ENCODE data around the gene FLNB. TPM values are rescaled to one million over a fixed set of nuclear protein-coding genes. Genes with fewer than 3 reads are reported as not detected.
"Not testable (repeated sequence)": the region's sequence is repeated elsewhere in the genome, so short reads cannot be mapped to it uniquely, and the experiment has no call there.

The FLNB gene
- total RNA-seq, 1 experiment from 2014 or later, result 147 TPM

DNA sequence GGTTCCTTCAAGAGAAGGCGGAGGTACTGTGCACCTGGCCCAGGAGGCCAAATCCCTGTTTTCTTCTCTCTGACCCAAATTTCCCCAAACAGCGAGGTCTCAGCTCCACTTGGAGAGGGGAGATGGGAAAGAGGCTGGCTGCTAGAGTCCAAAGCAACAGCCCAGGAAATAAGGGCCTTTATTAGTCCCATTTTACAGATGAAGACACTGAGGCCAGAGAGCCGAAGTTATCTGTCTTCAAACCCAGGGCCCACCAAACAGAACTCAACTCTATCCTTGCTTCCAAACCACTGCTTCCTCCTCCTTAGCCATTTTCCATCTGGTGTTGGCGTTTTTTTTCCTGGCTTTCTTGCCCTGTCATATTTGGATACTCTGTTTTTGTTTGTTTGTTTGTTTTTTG lies 22.0 kb upstream of the FLNB start:
- Mint-ChIP-seq H3K4me1 (ENCODE audit: low read depth, unreplicated experiment) (peaks cover 22% of the 10 kb centered on the region), H3K4me3 (ENCODE audit: low read depth, unreplicated experiment) (no peak overlapping the region), H3K9me3 (ENCODE audit: low read depth, unreplicated experiment) (no peaks in the 10 kb centered on the region), H3K27me3 (ENCODE audit: unreplicated experiment) (no peaks in the 10 kb centered on the region), H3K36me3 (ENCODE audit: insufficient read depth, unreplicated experiment) (no peaks in the 10 kb centered on the region), H3K27ac (ENCODE audit: unreplicated experiment) (no peak overlapping the region)
- intact Hi-C loops (cut with micrococcal nuclease; ENCODE audit: unreplicated experiment), result no loop called here
- CTCF ChIA-PET, result no interaction called here
- no TSS peak for BruUV-seq (replicated peaks)
- no peak for TF ChIP-seq CTCF (IDR thresholded peaks at IDR 0.05; ENCODE audit: unreplicated experiment)
- DNase-seq, result no peak

DNA sequence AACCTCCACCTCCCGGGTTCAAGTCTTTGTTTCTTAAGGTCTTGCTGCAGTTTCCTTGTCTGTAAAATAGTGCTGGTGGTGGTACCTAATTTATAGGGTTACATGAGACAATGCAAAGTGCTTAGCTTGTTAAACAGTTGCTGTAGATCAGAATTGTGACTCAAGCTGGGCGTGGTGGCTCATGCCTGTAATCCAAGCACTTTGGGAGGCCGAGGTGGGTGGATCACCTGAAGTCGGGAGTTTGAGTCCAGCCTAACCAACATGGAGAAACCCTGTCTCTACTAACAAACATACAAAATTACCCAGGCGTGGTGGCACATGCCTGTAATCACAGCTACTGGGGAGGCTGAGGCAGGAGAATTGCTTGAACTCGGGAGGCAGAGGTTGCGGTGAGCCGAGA lies 19.0 kb upstream of the FLNB start:
- DNase-seq; H3K4me1 Mint-ChIP-seq (ENCODE audit: low read depth, unreplicated experiment); H3K27ac Mint-ChIP-seq (ENCODE audit: unreplicated experiment); H3K27me3 Mint-ChIP-seq (ENCODE audit: unreplicated experiment); H3K4me3 Mint-ChIP-seq (ENCODE audit: low read depth, unreplicated experiment); intact Hi-C loops (cut with micrococcal nuclease; ENCODE audit: unreplicated experiment); BruUV-seq (replicated peaks); H3K36me3 Mint-ChIP-seq (ENCODE audit: insufficient read depth, unreplicated experiment); H3K9me3 Mint-ChIP-seq (ENCODE audit: low read depth, unreplicated experiment); CTCF ChIA-PET: not testable (repeated sequence)

DNA sequence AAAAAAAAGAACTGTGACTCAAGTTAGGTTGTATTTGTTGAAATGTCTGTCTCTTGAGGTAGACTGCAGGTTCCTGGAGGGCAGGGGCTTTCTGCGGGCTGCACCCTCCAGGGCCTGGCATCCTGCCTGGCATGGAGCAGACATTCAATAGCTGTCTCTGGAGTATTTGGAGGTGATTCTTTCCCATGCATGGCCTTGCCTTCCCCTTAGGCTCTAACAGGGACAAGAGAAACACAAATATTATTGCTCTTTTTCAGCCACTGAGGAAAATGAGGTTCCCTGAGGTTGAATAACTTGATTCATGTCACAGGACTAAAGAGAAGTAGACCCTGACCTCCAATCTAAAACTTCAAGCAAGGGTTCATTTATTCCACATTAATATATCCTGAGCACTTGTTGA lies 18.6 kb upstream of the FLNB start:
- H3K27ac Mint-ChIP-seq (ENCODE audit: unreplicated experiment), result no peak overlapping the region
- no peak for TF ChIP-seq CTCF (IDR thresholded peaks at IDR 0.05; ENCODE audit: unreplicated experiment)
- H3K36me3 Mint-ChIP-seq (ENCODE audit: insufficient read depth, unreplicated experiment), result no peaks in the 10 kb centered on the region
- H3K27me3 Mint-ChIP-seq (ENCODE audit: unreplicated experiment), result no peaks in the 10 kb centered on the region
- intact Hi-C loops (cut with micrococcal nuclease; ENCODE audit: unreplicated experiment), result no loop called here
- H3K4me3 Mint-ChIP-seq (ENCODE audit: low read depth, unreplicated experiment), result no peak overlapping the region
- no peak for DNase-seq
- BruUV-seq (replicated peaks), result no TSS peak
- no peaks in the 10 kb centered on the region for H3K4me1 Mint-ChIP-seq (ENCODE audit: low read depth, unreplicated experiment)
- H3K9me3 Mint-ChIP-seq (ENCODE audit: low read depth, unreplicated experiment), result no peaks in the 10 kb centered on the region
- CTCF ChIA-PET, result no interaction called here

DNA sequence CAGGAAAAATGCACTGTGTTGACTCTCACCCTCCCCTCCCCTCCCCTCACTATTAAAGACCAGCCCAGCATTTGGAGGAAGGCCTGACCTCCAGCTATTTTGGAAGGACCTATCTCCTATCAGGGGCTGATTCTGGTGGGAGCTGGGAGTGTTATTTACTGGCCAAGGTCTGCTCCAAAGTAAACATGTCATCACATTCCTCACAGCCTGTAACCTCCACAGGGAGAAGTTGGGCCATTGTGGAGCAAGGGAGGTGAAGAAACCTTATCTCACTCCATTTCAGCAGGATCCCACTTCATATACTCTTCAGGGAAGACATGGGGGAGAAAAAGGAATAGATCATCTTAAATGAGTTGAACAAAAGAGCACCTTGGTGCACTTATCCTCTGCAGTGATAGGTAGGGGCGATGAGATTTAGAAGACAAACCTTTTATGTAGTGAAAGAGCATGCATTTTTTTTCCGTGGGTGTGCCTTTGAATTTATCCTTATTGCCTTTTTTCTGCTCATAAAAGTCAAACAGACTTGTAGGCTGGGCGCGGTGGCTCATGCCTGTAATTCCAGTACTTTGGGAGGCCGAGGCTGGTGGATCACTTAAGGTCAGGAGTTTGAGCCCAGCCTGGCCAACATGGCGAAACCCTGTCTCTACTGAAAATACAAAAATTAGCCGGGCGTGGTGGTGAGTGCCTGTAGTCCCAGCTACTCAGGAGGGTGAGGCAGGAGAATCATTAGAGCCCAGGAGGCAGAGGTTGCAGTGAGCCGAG lies 15.6 kb upstream of the FLNB start:
- Mint-ChIP-seq H3K4me3 (ENCODE audit: low read depth, unreplicated experiment) (no peak overlapping the region), H3K27me3 (ENCODE audit: unreplicated experiment) (no peaks in the 10 kb centered on the region), H3K4me1 (ENCODE audit: low read depth, unreplicated experiment) (no peaks in the 10 kb centered on the region), H3K36me3 (ENCODE audit: insufficient read depth, unreplicated experiment) (no peaks in the 10 kb centered on the region), H3K9me3 (ENCODE audit: low read depth, unreplicated experiment) (no peaks in the 10 kb centered on the region), H3K27ac (ENCODE audit: unreplicated experiment) (no peak overlapping the region)
- intact Hi-C loops (cut with micrococcal nuclease; ENCODE audit: unreplicated experiment), result no loop called here
- TF ChIP-seq CTCF (IDR thresholded peaks at IDR 0.05; ENCODE audit: unreplicated experiment), result no peak
- BruUV-seq (replicated peaks), result no TSS peak
- CTCF ChIA-PET, result interaction anchor here (0.6 kb wide), 2 partner anchors 505 to 524 kb away, joined by 3 read pairs; no protein-coding TSS in a partner anchor
- DNase-seq, result no peak

All from Calu3 (cell line).